WTC11 (cell line): Measurements from ENCODE around the gene DHRS9. TPM values are rescaled to one million over a fixed set of nuclear protein-coding genes. Genes with fewer than 3 reads are reported as not detected.
"Not testable (repeated sequence)": the region's sequence is repeated elsewhere in the genome, so short reads cannot be mapped to it uniquely, and the experiment has no call there.

Source experiments
- ATAC-seq: fragments of 200-7000 bp; cut with Tn5 transposase; 2 replicates; pipeline ENCODE4 v1.10.0; 2021; ENCODE audit warnings: mild to moderate bottlenecking, moderate library complexity
- CTCF ChIA-PET: fragments of 300-600 bp; sonication (Branson Sonifier 250); formaldehyde crosslinking; loops from one replicate; lab custom pipeline; 2021; ENCODE audit warnings: antibody characterized with exemption; lab: Charles Lee
- POLR2A ChIA-PET: fragments of 350-600 bp; sonication (Branson Sonifier 250); formaldehyde crosslinking; loops from one replicate; lab custom pipeline; 2021; ENCODE audit warnings: antibody characterized with exemption; lab: Charles Lee
- DNase-seq: peaks from one replicate; pipeline ENCODE4 v3.0.0; 2021; ENCODE audit warnings: low spot score
- H3K27ac Mint-ChIP-seq: 2 replicates; pipeline ENCODE4 v1.8.0; 2021; ENCODE audit warnings: mixed read lengths
- H3K27me3 Mint-ChIP-seq: 2 replicates; pipeline ENCODE4 v1.8.0; 2021; ENCODE audit warnings: low read depth, mild to moderate bottlenecking, moderate library complexity, mixed read lengths
- H3K36me3 Mint-ChIP-seq: 2 replicates; pipeline ENCODE4 v1.8.0; 2021; ENCODE audit warnings: mixed read lengths
- H3K4me1 Mint-ChIP-seq: 2 replicates; pipeline ENCODE4 v1.8.0; 2022; ENCODE audit warnings: mixed read lengths
- H3K4me3 Mint-ChIP-seq: 2 replicates; pipeline ENCODE4 v1.8.0; 2021; ENCODE audit warnings: mild to moderate bottlenecking, moderate library complexity, mixed read lengths
- H3K9me3 Mint-ChIP-seq: 2 replicates; pipeline ENCODE4 v1.8.0; 2021; ENCODE audit warnings: mixed read lengths
- CTCF ChIP-seq: fragments of 200-600 bp; IDR thresholded peaks from 2 replicates; pipeline ENCODE4 v1.8.0; 2022; ENCODE audit warnings: antibody characterized with exemption
- FOXP4 ChIP-seq: sonication (generic); formaldehyde crosslinking; IDR thresholded peaks from 2 replicates; pipeline ENCODE4 v1.8.0; 2022; ENCODE audit warnings: mild to moderate bottlenecking, missing genetic modification reagents
- GABPB1 ChIP-seq: sonication (generic); formaldehyde crosslinking; IDR thresholded peaks from 2 replicates; pipeline ENCODE4 v1.8.1; 2023; ENCODE audit warnings: mild to moderate bottlenecking, missing genetic modification reagents
- KAT7 ChIP-seq: sonication (generic); formaldehyde crosslinking; IDR thresholded peaks from 2 replicates; pipeline ENCODE4 v1.8.1; 2023; ENCODE audit warnings: missing genetic modification reagents, mild to moderate bottlenecking, borderline replicate concordance
- NR2C2 ChIP-seq: sonication (generic); formaldehyde crosslinking; IDR thresholded peaks from 2 replicates; pipeline ENCODE4 v1.8.0; 2022; ENCODE audit warnings: mild to moderate bottlenecking, missing genetic modification reagents
- PREB ChIP-seq: sonication (generic); formaldehyde crosslinking; IDR thresholded peaks from 2 replicates; pipeline ENCODE4 v1.8.1; 2022; ENCODE audit warnings: mild to moderate bottlenecking, missing genetic modification reagents, moderate library complexity, borderline replicate concordance
- RORB ChIP-seq: fragments of 250-450 bp; sonication (Bioruptor Pico); IDR thresholded peaks from 2 replicates; pipeline ENCODE4 v1.9.0; 2021; ENCODE audit warnings: mild to moderate bottlenecking
- SP1 ChIP-seq: sonication (generic); formaldehyde crosslinking; conservative IDR thresholded peaks from 2 replicates; pipeline ENCODE4 v1.8.1; 2022; ENCODE audit warnings: missing genetic modification reagents
- STAT6 ChIP-seq: sonication (generic); formaldehyde crosslinking; conservative IDR thresholded peaks from 2 replicates; pipeline ENCODE4 v1.8.1; 2023; ENCODE audit warnings: mild to moderate bottlenecking, low read depth, missing genetic modification reagents, moderate library complexity
- TP53 ChIP-seq: sonication (generic); formaldehyde crosslinking; IDR thresholded peaks from 2 replicates; pipeline ENCODE4 v1.8.1; 2023; ENCODE audit warnings: mild to moderate bottlenecking, missing genetic modification reagents
- ZNF317 ChIP-seq: sonication (generic); formaldehyde crosslinking; IDR thresholded peaks from 2 replicates; pipeline ENCODE4 v1.8.1; 2023; ENCODE audit warnings: low read depth, mild to moderate bottlenecking, moderate library complexity, missing genetic modification reagents, borderline replicate concordance
- ZNF423 ChIP-seq: fragments of 250-450 bp; sonication (Bioruptor Pico); IDR thresholded peaks from 2 replicates; pipeline ENCODE4 v2.1.2; 2022; ENCODE audit warnings: mild to moderate bottlenecking, moderate library complexity
- ZNF425 ChIP-seq: fragments of 250-450 bp; sonication (Bioruptor Pico); conservative IDR thresholded peaks from 2 replicates; pipeline ENCODE4 v1.9.0; 2021; ENCODE audit warnings: mild to moderate bottlenecking
- ZSCAN18 ChIP-seq: fragments of 250-450 bp; sonication (Bioruptor Pico); IDR thresholded peaks from 2 replicates; pipeline ENCODE4 v2.1.2; 2022; ENCODE audit warnings: mild to moderate bottlenecking, moderate library complexity
- total RNA-seq: library from RNA; stranded (reverse); gene quantifications from 3 replicates; pipeline ENCODE4 v1.2.3, GENCODE V29; 2021

Gene DHRS9
- total RNA-seq, 1 experiment from 2014 or later: not detected

GRCh38 chr2:169131587-169132512, 62.5 kb downstream of the DHRS9 start:
- Mint-ChIP-seq H3K9me3 (no peaks in the 10 kb centered on the region), H3K27me3 (no peaks in the 10 kb centered on the region), H3K36me3 (no peaks in the 10 kb centered on the region), H3K27ac (no peak overlapping the region), H3K4me1 (peaks cover 6% of the 10 kb centered on the region), H3K4me3 (no peak overlapping the region)
- ChIA-PET POLR2A (interaction anchor here (0.5 to 0.6 kb wide), 2 partner anchors 102 to 103 kb away, joined by 3 to 4 read pairs; no protein-coding TSS in a partner anchor), CTCF (interaction anchor here (0.6 to 3.2 kb wide), 25 partner anchors 8 to 1109 kb away, joined by 3 to 37 read pairs (median 3); no protein-coding TSS in a partner anchor)
- TF ChIP-seq GABPB1 (CRISPR knock-in tag) (no peak), CTCF (peak; percentile 70)
- no peak for DNase-seq
- no peak for ATAC-seq

- H3K4me3 Mint-ChIP-seq, CTCF ChIA-PET, H3K27ac Mint-ChIP-seq, H3K36me3 Mint-ChIP-seq, H3K27me3 Mint-ChIP-seq, H3K9me3 Mint-ChIP-seq, ATAC-seq, POLR2A ChIA-PET, DNase-seq: not testable (repeated sequence)
- peaks cover 22% of the 10 kb centered on the region for H3K4me1 Mint-ChIP-seq
Observed at GRCh38 chr2:169134272-169134671, 64.9 kb downstream of the DHRS9 start.

GRCh38 chr2:169136428-169136827, 67.1 kb downstream of the DHRS9 start:
- CTCF ChIA-PET, H3K27me3 Mint-ChIP-seq, H3K36me3 Mint-ChIP-seq, H3K27ac Mint-ChIP-seq, H3K4me3 Mint-ChIP-seq, ATAC-seq, H3K9me3 Mint-ChIP-seq, DNase-seq, POLR2A ChIA-PET: not testable (repeated sequence)
- H3K4me1 Mint-ChIP-seq: peaks cover 44% of the 10 kb centered on the region

GRCh38 chr2:169136885-169137534, 67.6 kb downstream of the DHRS9 start:
- H3K4me1 Mint-ChIP-seq: peaks cover 47% of the 10 kb centered on the region
- CTCF ChIA-PET: no interaction called here
- H3K9me3 Mint-ChIP-seq: no peaks in the 10 kb centered on the region
- no peak overlapping the region for H3K27ac Mint-ChIP-seq
- POLR2A ChIA-PET: no interaction called here
- no peak for DNase-seq
- no peak for ATAC-seq
- H3K27me3 Mint-ChIP-seq: no peaks in the 10 kb centered on the region
- H3K36me3 Mint-ChIP-seq: no peaks in the 10 kb centered on the region
- H3K4me3 Mint-ChIP-seq: no peak overlapping the region
- TF ChIP-seq ZNF423 (CRISPR knock-in tag): no peak
- TF ChIP-seq STAT6 (CRISPR knock-in tag): no peak
- TF ChIP-seq FOXP4 (CRISPR knock-in tag): no peak
- no peak for TF ChIP-seq PREB (CRISPR knock-in tag)
- no peak for TF ChIP-seq ZSCAN18 (CRISPR knock-in tag)
- no peak for TF ChIP-seq SP1 (CRISPR knock-in tag)
- no peak for TF ChIP-seq ZNF425 (CRISPR knock-in tag)
- no peak for TF ChIP-seq KAT7 (CRISPR knock-in tag)
- no peak for TF ChIP-seq NR2C2 (CRISPR knock-in tag)
- TF ChIP-seq RORB (CRISPR knock-in tag): no peak
- no peak for TF ChIP-seq TP53
- no peak for TF ChIP-seq ZNF317 (CRISPR knock-in tag)
